Measurements from ENCODE around the gene JADE2.

DNA sequence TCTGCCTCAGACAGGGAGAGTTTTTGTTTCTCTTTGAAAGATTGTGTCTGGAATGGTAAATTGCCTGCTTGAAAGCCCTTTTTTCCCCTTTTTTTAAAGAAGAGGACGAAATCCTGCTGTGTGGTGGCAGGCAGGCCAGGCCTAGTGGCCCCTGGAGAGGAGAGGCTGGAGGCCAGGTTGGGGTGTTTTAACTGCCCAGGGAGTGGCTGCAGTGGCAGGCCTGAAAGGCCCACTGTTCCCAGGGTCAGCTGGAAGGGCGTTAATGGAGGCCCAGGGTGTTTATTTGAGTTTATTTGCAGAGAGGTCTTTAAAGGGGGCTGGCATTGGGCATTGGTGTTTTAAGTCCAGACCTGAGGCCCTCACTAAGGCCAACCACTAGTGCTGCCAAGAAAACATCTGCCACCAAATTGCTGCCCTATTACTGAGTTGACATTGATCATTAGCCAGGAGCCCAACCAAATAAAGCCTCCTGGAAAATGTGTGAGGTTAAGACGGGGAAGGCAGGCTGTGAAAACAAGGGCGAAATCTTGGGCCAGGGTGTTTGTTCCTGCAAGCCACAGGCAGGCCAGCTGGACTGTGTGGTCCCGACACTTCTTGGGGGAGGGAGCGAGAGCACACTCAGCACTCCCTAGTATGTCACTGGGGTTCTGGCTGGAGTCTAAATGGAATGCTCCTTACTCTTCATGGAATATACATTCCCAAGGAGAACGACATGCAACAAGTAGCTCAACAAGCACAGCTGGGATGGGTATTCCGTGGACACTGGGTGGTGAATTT lies 5.0 kb downstream of the JADE2 start:
- TF ChIP-seq, protein P1, sequence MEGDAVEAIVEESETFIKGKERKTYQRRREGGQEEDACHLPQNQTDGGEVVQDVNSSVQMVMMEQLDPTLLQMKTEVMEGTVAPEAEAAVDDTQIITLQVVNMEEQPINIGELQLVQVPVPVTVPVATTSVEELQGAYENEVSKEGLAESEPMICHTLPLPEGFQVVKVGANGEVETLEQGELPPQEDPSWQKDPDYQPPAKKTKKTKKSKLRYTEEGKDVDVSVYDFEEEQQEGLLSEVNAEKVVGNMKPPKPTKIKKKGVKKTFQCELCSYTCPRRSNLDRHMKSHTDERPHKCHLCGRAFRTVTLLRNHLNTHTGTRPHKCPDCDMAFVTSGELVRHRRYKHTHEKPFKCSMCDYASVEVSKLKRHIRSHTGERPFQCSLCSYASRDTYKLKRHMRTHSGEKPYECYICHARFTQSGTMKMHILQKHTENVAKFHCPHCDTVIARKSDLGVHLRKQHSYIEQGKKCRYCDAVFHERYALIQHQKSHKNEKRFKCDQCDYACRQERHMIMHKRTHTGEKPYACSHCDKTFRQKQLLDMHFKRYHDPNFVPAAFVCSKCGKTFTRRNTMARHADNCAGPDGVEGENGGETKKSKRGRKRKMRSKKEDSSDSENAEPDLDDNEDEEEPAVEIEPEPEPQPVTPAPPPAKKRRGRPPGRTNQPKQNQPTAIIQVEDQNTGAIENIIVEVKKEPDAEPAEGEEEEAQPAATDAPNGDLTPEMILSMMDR (IDR thresholded peaks at IDR 0.05) = no peak
- no peak for TF ChIP-seq POLR2A (IDR thresholded peaks at IDR 0.05)

Data from heart left ventricle (tissue), 13 donors.